GM12878 (cell line): Measurements from ENCODE around the gene PSAP. TPM values are rescaled to one million over a fixed set of nuclear protein-coding genes. Genes with fewer than 3 reads are reported as not detected.
A peak's percentile ranks its signal among the peaks of the same experiment; 100 is the strongest.

Source experiments
- ATAC-seq: fragments of 200-7000 bp; cut with Tn5 transposase; 3 replicates; pipeline ENCODE4 v1.9.1; 2020; ENCODE audit warnings: mild to moderate bottlenecking, moderate library complexity
- BruUV-seq: library from RNA; stranded (reverse); fragments of 400-500 nt; replicated peaks from 2 replicates; lab custom pipeline; 2021; lab: Mats Ljungman, UMichigan
- CTCF ChIA-PET: fragments of 300-600 bp; sonication (Branson Sonifier 250); formaldehyde crosslinking; extraction: SDS; loops from one replicate; lab custom pipeline; 2021; ENCODE audit warnings: inconsistent platforms; lab: Yijun Ruan, JAX
- POLR2A ChIA-PET: fragments of 350-600 bp; formaldehyde crosslinking; extraction: SDS; loops from one replicate; lab custom pipeline; 2021; ENCODE audit warnings: inconsistent platforms; lab: Charles Lee
- RAD21 ChIA-PET: fragments of 300-600 bp; sonication (Branson Sonifier 250); formaldehyde crosslinking; loops from one replicate; lab custom pipeline; 2023; ENCODE audit warnings: antibody characterized with exemption; ENCODE audit not compliant: unreplicated experiment; lab: Charles Lee
- SMC1A ChIA-PET: fragments of 300-600 bp; sonication (Branson Sonifier 250); formaldehyde crosslinking; loops from one replicate; lab custom pipeline; 2023; ENCODE audit not compliant: unreplicated experiment, uncharacterized antibody; lab: Charles Lee
- DNase-seq: peaks from one replicate; pipeline ENCODE4 v3.0.0-alpha.2; 2011; ENCODE audit warnings: low read depth, low spot score
- FAIRE-seq: peaks from 3 replicates; lab custom pipeline; 2011; peaks lifted over from hg19 to GRCh38; lab: Jason Lieb, UNC
- H2AFZ ChIP-seq: 2 replicates; pipeline ENCODE4 v1.6.0; 2011; ENCODE audit warnings: low read depth, low read length, control low read depth; ENCODE audit not compliant: control insufficient read depth
- H3K27ac ChIP-seq: 2 replicates; pipeline ENCODE4 v1.5.1; 2011; ENCODE audit warnings: control low read depth; ENCODE audit not compliant: control insufficient read depth, insufficient read depth
- H3K27me3 ChIP-seq, 2 experiments: replicated peaks in 1 of 2; 2 replicates each; pipeline versions ENCODE4 v1.6.0 to v1.6.1; 2011; ENCODE audit warnings: low read length in 1 of 2; ENCODE audit not compliant: control insufficient read depth in 2 of 2, insufficient read depth in 2 of 2
- H3K36me3 ChIP-seq, 2 experiments: 2 replicates each; pipeline ENCODE4 v1.5.1; 2011; ENCODE audit warnings: low read length in 1 of 2; ENCODE audit not compliant: control insufficient read depth in 2 of 2, insufficient read depth in 2 of 2
- H3K4me1 ChIP-seq: 2 replicates; pipeline ENCODE4 v1.6.1; 2011; ENCODE audit warnings: mild to moderate bottlenecking, low read length, moderate library complexity, mixed read lengths; ENCODE audit not compliant: control insufficient read depth, insufficient read depth
- H3K4me2 ChIP-seq: 2 replicates; pipeline ENCODE4 v1.6.0; 2011; ENCODE audit warnings: control low read depth; ENCODE audit not compliant: control insufficient read depth, insufficient read depth
- H3K4me3 ChIP-seq: fragments of 200-600 bp; sonication (generic); 2 replicates; pipeline ENCODE4 v1.5.1; 2016
- H3K79me2 ChIP-seq: 2 replicates; pipeline ENCODE4 v1.6.0; 2011; ENCODE audit warnings: low read length; ENCODE audit not compliant: control insufficient read depth, insufficient read depth
- H3K9ac ChIP-seq: 2 replicates; pipeline ENCODE4 v1.8.0; 2011; ENCODE audit warnings: low read length, control low read depth, mixed read lengths; ENCODE audit not compliant: control insufficient read depth, insufficient read depth
- H3K9me3 ChIP-seq: replicated peaks from 3 replicates; pipeline ENCODE4 v1.5.1; 2011; ENCODE audit warnings: mild to moderate bottlenecking, low read length; ENCODE audit not compliant: control insufficient read depth, insufficient read depth
- H4K20me1 ChIP-seq: 2 replicates; pipeline ENCODE4 v1.6.0; 2011; ENCODE audit not compliant: control insufficient read depth, insufficient read depth
- E2F4 ChIP-seq: IDR thresholded peaks from 2 replicates; pipeline ENCODE4 v1.6.1; 2012; ENCODE audit warnings: low read depth, low read length, improper control_type of control experiment
- POLR2A ChIP-seq: IDR thresholded peaks from 2 replicates; pipeline ENCODE4 v1.6.1; 2011; ENCODE audit warnings: low read depth, mild to moderate bottlenecking, low read length
- WGBS: methylation state at CpG from one replicate; pipeline ENCODE4 v1.1.6; 2016; ENCODE audit warnings: low lambda C conversion rate; ENCODE audit not compliant: insufficient replicate concordance, insufficient coverage; ENCODE audit errors: missing lambda C conversion rate; 5-methylcytosine and 5-hydroxymethylcytosine counted together
- in situ Hi-C: fragments of 300-500 bp; cut with MboI; formaldehyde crosslinking; loops from 9 replicates; pipeline ENCODE4 v1.14.3; 2018; ENCODE audit warnings: mixed read lengths
- intact Hi-C: fragments of 100-400 bp; cut with micrococcal nuclease; formaldehyde crosslinking; loops from one replicate; pipeline ENCODE4 v1.14.2; 2022; ENCODE audit not compliant: unreplicated experiment
- polyA plus RNA-seq, 11 experiments: library from polyadenylated mRNA; depleted of rRNA in 4 of 11; unstranded in 6 of 11; stranded (reverse) in 5 of 11; fragments of >200 nt; fragmentation: Nextera tagmentation in 4 of 11; fragmentation: Illumina TruSeq in 1 of 11; extraction: Ambion mirVana in 4 of 11; extraction: Trizol in 1 of 11; gene quantifications; 1 replicate in 1 of 11; 2 replicates in 10 of 11; pipeline versions ENCODE4 v1.2.1 to v1.2.3, GENCODE V29; 2011 to 2016; ENCODE audit warnings: inconsistent platforms in 2 of 11, missing spikeins in 2 of 11, low read depth in 1 of 11
- total RNA-seq, 4 experiments: library from RNA; depleted of rRNA in 3 of 4; stranded (reverse); fragments of >200 nt in 3 of 4; fragmentation: Illumina TruSeq in 1 of 4; extraction: Trizol in 1 of 4; gene quantifications; 2 replicates each; pipeline versions ENCODE4 v1.2.1 to v1.2.3, GENCODE V29; 2013 to 2021

The PSAP gene
- total and polyA plus RNA-seq, 10 of the 15 experiments (the other 5 are each of a cell fraction or from before 2014, with no cell fraction given): 178 to 336 (median 286) TPM

- POLR2A ChIA-PET: interaction anchor here (1.0 to 1.5 kb wide), 2 partner anchors 23 to 104 kb away, joined by 3 to 4 read pairs; no protein-coding TSS in a partner anchor
- BruUV-seq: no TSS peak
- no peak overlapping the region for H2AFZ ChIP-seq
- FAIRE-seq: no peak
- no peak overlapping the region for H3K27ac ChIP-seq
- TF ChIP-seq E2F4 (no peak), POLR2A (peak; percentile 52; the same call in 1 of the 2 replicates)
- RAD21 ChIA-PET: interaction anchor here (0.7 to 2.4 kb wide), 5 partner anchors 18 to 441 kb away, joined by 3 to 18 read pairs (median 6); partner anchors contain the start of gene VSIR
- intact Hi-C loops (loop anchor here (1.0 to 5.0 kb wide), 3 partner anchors 87 to 494 kb away; partner anchors contain the start of gene SLC29A3), in situ Hi-C loops (loop anchor here (5.0 kb wide), 1 partner anchor 501 kb away; no protein-coding TSS in a partner anchor)
- no peaks in the 10 kb centered on the region for H3K79me2 ChIP-seq
- no peaks in the 10 kb centered on the region for H4K20me1 ChIP-seq
- H3K4me2 ChIP-seq: no peak overlapping the region
- ATAC-seq: no peak
- WGBS: 83% methylated on average over 11 of the region's 11 CpGs
- peaks cover 3% of the 10 kb centered on the region; the same call in 1 of the 2 replicates for H3K4me1 ChIP-seq
- SMC1A ChIA-PET: interaction anchor here (1.2 to 2.4 kb wide), 5 partner anchors 33 to 493 kb away, joined by 4 to 9 read pairs (median 6); partner anchors contain the start of gene VSIR
- peaks cover 0 to 19% of the 10 kb centered on the region in 2 experiments; a peak in 3 of 4 replicates for H3K36me3 ChIP-seq
- no peak overlapping the region for H3K4me3 ChIP-seq
- H3K9ac ChIP-seq: no peak overlapping the region
- CTCF ChIA-PET: interaction anchor here (0.9 to 8.9 kb wide), 6 partner anchors 25 to 499 kb away, joined by 3 to 46 read pairs (median 3); no protein-coding TSS in a partner anchor
- no peak for DNase-seq
- H3K27me3 ChIP-seq: no peaks in the 10 kb centered on the region
- H3K9me3 ChIP-seq: no peaks in the 10 kb centered on the region
These were observed 38.0 kb downstream of the PSAP start for GRCh38 chr10:71812913-71813590.
